Duodenal mucosa (tissue), 2 donors: Measurements from ENCODE around the gene ITGB5.
"Not testable (repeated sequence)": the region's sequence is repeated elsewhere in the genome, so short reads cannot be mapped to it uniquely, and the experiment has no call there.

Experiments used
- H3K27ac ChIP-seq: one replicate; pipeline ENCODE4 v1.7.0; 2013; ENCODE audit warnings: low read depth, low read length
- H3K27me3 ChIP-seq, 2 donors: one replicate each; pipeline ENCODE4 v1.7.0; 2013; ENCODE audit warnings: low read length in 2 of 2, control low read depth in 1 of 2; ENCODE audit not compliant: insufficient read depth in 2 of 2, control insufficient read depth in 1 of 2
- H3K36me3 ChIP-seq, 2 donors: one replicate each; pipeline ENCODE4 v1.7.0; 2013; ENCODE audit warnings: low read length in 2 of 2, control low read depth in 1 of 2; ENCODE audit not compliant: insufficient read depth in 2 of 2, control insufficient read depth in 1 of 2
- H3K4me1 ChIP-seq, 2 donors: one replicate each; pipeline ENCODE4 v1.7.0; 2013; ENCODE audit warnings: low read length in 2 of 2, control low read depth in 1 of 2; ENCODE audit not compliant: insufficient read depth in 2 of 2, control insufficient read depth in 1 of 2
- H3K4me3 ChIP-seq, 2 donors: one replicate each; pipeline ENCODE4 v1.7.0; 2013; ENCODE audit warnings: low read length in 2 of 2, low read depth in 1 of 2
- H3K9ac ChIP-seq, 2 donors: one replicate each; pipeline ENCODE4 v1.7.0; 2013; ENCODE audit warnings: low read length in 2 of 2, low read depth in 1 of 2
- H3K9me3 ChIP-seq, 2 donors: one replicate each; pipeline ENCODE4 v1.7.0; 2013; ENCODE audit warnings: low read length in 2 of 2, control low read depth in 1 of 2; ENCODE audit not compliant: control insufficient read depth in 1 of 2

Gene ITGB5

GRCh38 chr3:124829178-124829818 is 57.9 kb downstream of the ITGB5 start:
- Histone ChIP-seq H3K27ac (no peak overlapping the region), H3K36me3 (no peaks in the 10 kb centered on the region), H3K4me1 (peaks cover 6 to 9% of the 10 kb centered on the region in 2 donors), H3K9ac (no peak overlapping the region), H3K9me3 (no peaks in the 10 kb centered on the region), H3K27me3 (no peaks in the 10 kb centered on the region), H3K4me3 (no peak overlapping the region)

- not testable (repeated sequence) for H3K9ac ChIP-seq, H3K27me3 ChIP-seq, H3K4me1 ChIP-seq, H3K9me3 ChIP-seq, H3K36me3 ChIP-seq, H3K4me3 ChIP-seq, H3K27ac ChIP-seq
These were observed 59.5 kb downstream of the ITGB5 start for GRCh38 chr3:124827476-124828206.

GRCh38 chr3:124826703-124827102 is 60.5 kb downstream of the ITGB5 start:
- no peak overlapping the region for H3K4me3 ChIP-seq
- H3K4me1 ChIP-seq, result no peaks in the 10 kb centered on the region
- H3K9me3 ChIP-seq, result no peaks in the 10 kb centered on the region
- no peaks in the 10 kb centered on the region for H3K27me3 ChIP-seq
- H3K36me3 ChIP-seq, result no peaks in the 10 kb centered on the region
- H3K9ac ChIP-seq, result no peak overlapping the region
- no peak overlapping the region for H3K27ac ChIP-seq

- Histone ChIP-seq H3K9ac (no peak overlapping the region), H3K36me3 (peaks cover 0 to 4% of the 10 kb centered on the region in 2 donors), H3K4me3 (no peak overlapping the region), H3K9me3 (no peaks in the 10 kb centered on the region), H3K27ac (no peak overlapping the region), H3K27me3 (no peaks in the 10 kb centered on the region), H3K4me1 (no peaks in the 10 kb centered on the region)
These were observed 62.8 kb downstream of the ITGB5 start for GRCh38 chr3:124824286-124824915.

- Histone ChIP-seq H3K4me1 (peaks cover 6% of the 10 kb centered on the region in 2 donors), H3K9ac (no peak overlapping the region)
These were observed 63.5 kb downstream of the ITGB5 start for GRCh38 chr3:124823648-124824047.

GRCh38 chr3:124823206-124823605 is 64.0 kb downstream of the ITGB5 start:
- no peaks in the 10 kb centered on the region for H3K27me3 ChIP-seq
- H3K27ac ChIP-seq, result no peak overlapping the region
- H3K9ac ChIP-seq, result no peak overlapping the region
- peaks cover 7 to 10% of the 10 kb centered on the region in 2 donors for H3K4me1 ChIP-seq
- peaks cover 0 to 4% of the 10 kb centered on the region in 2 donors for H3K36me3 ChIP-seq
- no peak overlapping the region for H3K4me3 ChIP-seq
- no peaks in the 10 kb centered on the region for H3K9me3 ChIP-seq

More at GRCh38 chr3:124823648-124824047, 63.5 kb downstream of the ITGB5 start:
- H3K27me3 ChIP-seq, result no peaks in the 10 kb centered on the region
- H3K4me3 ChIP-seq, result no peak overlapping the region
- H3K27ac ChIP-seq, result no peak overlapping the region
- H3K9me3 ChIP-seq, result no peaks in the 10 kb centered on the region
- peaks cover 0 to 4% of the 10 kb centered on the region in 2 donors for H3K36me3 ChIP-seq

GRCh38 chr3:124821356-124821755 is 65.8 kb downstream of the ITGB5 start:
- Histone ChIP-seq H3K9ac (no peak overlapping the region), H3K36me3 (peaks cover 4% of the 10 kb centered on the region in 2 donors), H3K9me3 (no peaks in the 10 kb centered on the region), H3K4me3 (no peak overlapping the region), H3K27me3 (no peaks in the 10 kb centered on the region), H3K4me1 (peaks cover 7 to 12% of the 10 kb centered on the region in 2 donors), H3K27ac (no peak overlapping the region)

GRCh38 chr3:124818398-124819091 is 68.6 kb downstream of the ITGB5 start:
- Histone ChIP-seq H3K9ac (no peak overlapping the region), H3K36me3 (peaks cover 4 to 9% of the 10 kb centered on the region in 2 donors)

GRCh38 chr3:124817079-124817478 is 70.1 kb downstream of the ITGB5 start:
- no peaks in the 10 kb centered on the region for H3K9me3 ChIP-seq
- peaks cover 36 to 40% of the 10 kb centered on the region in 2 donors for H3K4me1 ChIP-seq
- no peak overlapping the region for H3K27ac ChIP-seq
- no peaks in the 10 kb centered on the region for H3K27me3 ChIP-seq
- H3K9ac ChIP-seq, result no peak overlapping the region
- no peak overlapping the region for H3K4me3 ChIP-seq
- H3K36me3 ChIP-seq, result peaks cover 4 to 9% of the 10 kb centered on the region in 2 donors

More at GRCh38 chr3:124818398-124819091, 68.6 kb downstream of the ITGB5 start:
- Histone ChIP-seq H3K9me3 (no peaks in the 10 kb centered on the region), H3K4me3 (no peak overlapping the region), H3K27me3 (no peaks in the 10 kb centered on the region), H3K27ac (no peak overlapping the region), H3K4me1 (peaks cover 23 to 25% of the 10 kb centered on the region in 2 donors)

- Histone ChIP-seq H3K9ac (no peak overlapping the region), H3K4me1 (peaks cover 44 to 47% of the 10 kb centered on the region in 2 donors), H3K36me3 (peaks cover 4 to 9% of the 10 kb centered on the region in 2 donors)
These were observed 71.0 kb downstream of the ITGB5 start for GRCh38 chr3:124816206-124816605.

More at GRCh38 chr3:124816206-124816605, 71.0 kb downstream of the ITGB5 start:
- no peaks in the 10 kb centered on the region for H3K27me3 ChIP-seq
- H3K9me3 ChIP-seq, result no peaks in the 10 kb centered on the region
- no peak overlapping the region for H3K27ac ChIP-seq
- no peak overlapping the region for H3K4me3 ChIP-seq
